ENCODE measurements around the gene DCST1. TPM values are rescaled to one million over a fixed set of nuclear protein-coding genes. Genes with fewer than 3 reads are reported as not detected.

DCST1 gene
- total RNA-seq, 2 experiments from 2014 or later = 0.33 to 0.39 TPM

- Mint-ChIP-seq H3K4me1 (ENCODE audit: low read depth) (peaks cover 38% of the 10 kb centered on the region), H3K4me3 (no peak overlapping the region), H3K27me3 (no peaks in the 10 kb centered on the region), H3K36me3 (ENCODE audit: low read depth) (peaks cover 16% of the 10 kb centered on the region), H3K27ac (no peak overlapping the region), H3K9me3 (no peaks in the 10 kb centered on the region)
- H3K4me1 ChIP-seq (ENCODE audit: insufficient read depth, low read length) = peaks cover 52% of the 10 kb centered on the region
- ATAC-seq (ENCODE audit: poor library complexity) (no peak), DNase-seq (no peak)
- no peak for TF ChIP-seq CTCF (IDR thresholded peaks at IDR 0.05)
- CTCF ChIA-PET = interaction anchor here (1.4 to 2.2 kb wide), 3 partner anchors 8 to 49 kb away, joined by 3 to 6 read pairs (median 4); no protein-coding TSS in a partner anchor
- intact Hi-C loops (cut with DNase I, micrococcal nuclease) = loop anchor here in 1 of 2 experiments (1.0 kb wide), 1 partner anchor 11 kb away; no protein-coding TSS in a partner anchor
- H3K27me3 ChIP-seq (ENCODE audit: control insufficient read depth in 1 of 2, insufficient read depth in 2 of 2, low read length in 2 of 2) = no peaks in the 10 kb centered on the region
- H3K27ac ChIP-seq (ENCODE audit: low read depth in 1 of 2, low read length in 2 of 2) = no peak overlapping the region
- peaks cover 19% of the 10 kb centered on the region for H3K36me3 ChIP-seq (ENCODE audit: insufficient read depth, low read length)
- no peaks in the 10 kb centered on the region for H3K9me3 ChIP-seq (ENCODE audit: control insufficient read depth in 1 of 2, insufficient read depth in 1 of 2, low read length in 2 of 2)
- H3K4me3 ChIP-seq (ENCODE audit: low read length) = no peak overlapping the region
- POLR2A ChIA-PET = interaction anchor here (0.8 kb wide), 1 partner anchor 18 kb away, joined by 3 read pairs; no protein-coding TSS in a partner anchor
These were observed 33.2 kb downstream of the DCST1 start for GRCh38 chr1:155066777-155067176.

- POLR2A ChIA-PET = no interaction called here
- Mint-ChIP-seq H3K9me3 (no peaks in the 10 kb centered on the region), H3K4me1 (ENCODE audit: low read depth) (peaks cover 37% of the 10 kb centered on the region), H3K36me3 (ENCODE audit: low read depth) (peaks cover 16% of the 10 kb centered on the region), H3K27ac (no peak overlapping the region), H3K4me3 (peak overlapping the region; percentile 54), H3K27me3 (no peaks in the 10 kb centered on the region)
- Histone ChIP-seq H3K36me3 (ENCODE audit: insufficient read depth, low read length) (peaks cover 19% of the 10 kb centered on the region), H3K27ac (ENCODE audit: low read depth in 1 of 2, low read length in 2 of 2) (no peak overlapping the region), H3K27me3 (ENCODE audit: control insufficient read depth in 1 of 2, insufficient read depth in 2 of 2, low read length in 2 of 2) (no peaks in the 10 kb centered on the region), H3K9me3 (ENCODE audit: control insufficient read depth in 1 of 2, insufficient read depth in 1 of 2, low read length in 2 of 2) (no peaks in the 10 kb centered on the region), H3K4me1 (ENCODE audit: insufficient read depth, low read length) (peaks cover 39% of the 10 kb centered on the region), H3K4me3 (ENCODE audit: low read length) (no peak overlapping the region)
- intact Hi-C loops (cut with DNase I, micrococcal nuclease) = no loop called here
- DNase-seq (no peak), ATAC-seq (ENCODE audit: poor library complexity) (no peak)
- CTCF ChIA-PET = interaction anchor here (0.8 kb wide), 1 partner anchor 17 kb away, joined by 3 read pairs; no protein-coding TSS in a partner anchor
- no peak for TF ChIP-seq CTCF (IDR thresholded peaks at IDR 0.05)
These were observed 35.0 kb downstream of the DCST1 start for GRCh38 chr1:155068599-155068998.

GRCh38 chr1:155069551-155070157 is 36.0 kb downstream of the DCST1 start:
- H3K27ac Mint-ChIP-seq = no peak overlapping the region
- no peak for DNase-seq
- peaks cover 36% of the 10 kb centered on the region for H3K4me1 ChIP-seq (ENCODE audit: insufficient read depth, low read length)
- H3K27me3 Mint-ChIP-seq = no peaks in the 10 kb centered on the region
- CTCF ChIA-PET = interaction anchor here (1.4 to 2.6 kb wide), 2 partner anchors 13 to 15 kb away, joined by 3 to 14 read pairs; no protein-coding TSS in a partner anchor
- H3K4me3 ChIP-seq (ENCODE audit: low read length) = no peak overlapping the region
- no peak overlapping the region for H3K27ac ChIP-seq (ENCODE audit: low read depth in 1 of 2, low read length in 2 of 2)
- no peak for ATAC-seq (ENCODE audit: poor library complexity)
- no peaks in the 10 kb centered on the region for H3K9me3 Mint-ChIP-seq
- H3K36me3 Mint-ChIP-seq (ENCODE audit: low read depth) = peaks cover 12% of the 10 kb centered on the region
- POLR2A ChIA-PET = interaction anchor here (1.4 to 2.3 kb wide), 4 partner anchors 10 to 103 kb away, joined by 5 to 11 read pairs (median 6); partner anchors contain the start of gene KRTCAP2
- intact Hi-C loops (cut with DNase I, micrococcal nuclease) = loop anchor here in 1 of 2 experiments (2.0 kb wide), 1 partner anchor 15 kb away; no protein-coding TSS in a partner anchor
- H3K9me3 ChIP-seq (ENCODE audit: control insufficient read depth in 1 of 2, insufficient read depth in 1 of 2, low read length in 2 of 2) = no peaks in the 10 kb centered on the region
- peaks cover 19% of the 10 kb centered on the region for H3K36me3 ChIP-seq (ENCODE audit: insufficient read depth, low read length)
- H3K4me1 Mint-ChIP-seq (ENCODE audit: low read depth) = peaks cover 35% of the 10 kb centered on the region
- H3K27me3 ChIP-seq (ENCODE audit: control insufficient read depth in 1 of 2, insufficient read depth in 2 of 2, low read length in 2 of 2) = no peaks in the 10 kb centered on the region
- no peak for TF ChIP-seq CTCF (IDR thresholded peaks at IDR 0.05)
- no peak overlapping the region for H3K4me3 Mint-ChIP-seq
